Activated T-helper 1 cell treated with anti-CD3 and anti-CD28 coated beads, Interleukin-2, amount 50 U/mL, for 16 hours (primary cell): ENCODE results near the gene STIM2.

Source experiments
- DNase-seq, 2 donors: peaks; one replicate each; pipeline ENCODE4 v3.0.0-alpha.2; 2020; ENCODE audit warnings: low read depth in 1 of 2, low spot score in 1 of 2

STIM2 gene

GRCh38 chr4:26896636-26897035 is 36.0 kb downstream of the STIM2 start:
- DNase-seq, result no peak

GRCh38 chr4:26899991-26900390 is 39.4 kb downstream of the STIM2 start:
- DNase-seq, result no peak

GRCh38 chr4:26900765-26901164 is 40.1 kb downstream of the STIM2 start:
- DNase-seq, result no peak

- no peak for DNase-seq
Observed at GRCh38 chr4:26905172-26905571, 44.5 kb downstream of the STIM2 start.

- DNase-seq, result no peak
Observed at GRCh38 chr4:26907731-26908599, 47.3 kb downstream of the STIM2 start.

DNA sequence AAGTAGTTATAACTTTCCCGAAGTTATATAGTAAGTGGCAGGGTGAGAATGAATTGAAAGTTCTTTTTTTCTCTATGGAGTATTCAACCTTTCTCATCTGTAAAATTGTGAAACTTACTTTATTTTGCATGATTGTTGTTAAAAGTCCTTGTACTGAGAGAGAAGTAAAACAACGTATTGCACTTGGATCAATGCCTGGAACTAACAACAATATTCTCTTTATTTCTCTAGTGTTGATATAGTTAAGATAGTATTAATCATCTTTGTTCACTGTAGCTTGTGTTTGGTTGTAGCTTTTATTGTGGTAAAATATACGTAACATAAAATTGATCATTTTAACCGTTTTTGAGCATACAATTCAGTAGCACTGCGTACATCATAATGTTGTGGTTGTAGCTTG is 48.7 kb downstream of the STIM2 start:
- no peak for DNase-seq

GRCh38 chr4:26911254-26911653 is 50.6 kb downstream of the STIM2 start:
- DNase-seq, result no peak

DNA sequence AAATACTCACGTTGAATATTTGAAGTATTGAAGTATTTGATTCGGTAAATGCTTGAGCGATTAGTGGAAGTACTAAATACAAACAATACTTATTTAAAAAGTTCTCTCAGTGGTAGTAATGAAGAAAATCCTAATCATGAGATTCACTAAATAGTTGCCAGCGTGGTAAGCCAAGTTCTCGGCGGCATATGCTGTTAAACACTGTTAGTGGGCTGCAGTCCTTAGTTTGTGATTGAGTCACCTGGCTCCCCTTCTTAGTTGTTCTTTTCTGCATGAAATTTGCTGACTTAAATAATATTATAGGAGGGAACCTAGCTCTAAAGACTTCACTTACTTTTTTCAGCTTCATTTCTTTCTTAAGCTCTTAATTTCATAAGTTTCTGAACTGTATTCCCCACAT is 51.4 kb downstream of the STIM2 start:
- no peak for DNase-seq

- no peak for DNase-seq
Observed at GRCh38 chr4:26912810-26913209, 52.2 kb downstream of the STIM2 start.

DNA sequence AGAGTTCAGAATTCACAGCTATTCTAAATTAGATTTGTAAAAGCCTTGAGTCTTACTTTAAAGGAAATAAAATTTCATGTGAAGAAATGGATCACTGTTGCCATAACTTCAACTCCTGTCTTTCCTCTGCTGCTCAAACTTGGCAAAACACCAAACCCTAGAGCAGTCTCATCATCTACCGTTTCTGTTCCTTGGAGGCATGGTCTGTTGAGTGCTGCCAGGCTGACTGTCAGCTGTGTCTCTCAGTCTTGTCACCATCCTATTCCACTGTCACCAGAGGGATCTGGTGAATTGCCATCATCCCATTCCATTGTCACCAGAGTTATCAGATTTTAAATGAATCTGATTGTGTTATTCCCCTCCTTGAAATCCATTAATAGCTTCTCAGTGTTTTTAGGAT is 55.6 kb downstream of the STIM2 start:
- no peak for DNase-seq

DNA sequence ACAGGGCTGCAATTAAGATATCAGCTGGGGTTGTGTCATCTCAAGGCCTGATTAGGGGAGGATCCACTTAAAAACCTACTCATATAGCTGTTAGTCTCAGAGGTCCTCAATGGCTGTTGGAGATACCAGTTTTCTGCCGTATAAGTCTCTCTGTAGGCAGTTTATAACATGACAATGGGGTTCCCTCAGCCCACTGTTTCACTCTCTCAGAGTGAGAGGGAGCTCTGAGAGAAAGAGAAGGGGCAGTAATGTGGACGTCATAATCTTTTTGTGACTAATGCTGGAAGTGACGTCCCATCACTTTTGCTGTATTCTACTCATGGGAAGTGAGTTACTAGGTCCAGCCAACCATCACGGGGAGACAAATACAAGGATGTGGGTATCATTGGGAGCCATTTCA is 70.3 kb downstream of the STIM2 start:
- DNase-seq, result no peak

- no peak for DNase-seq
Observed at GRCh38 chr4:26931451-26931850, 70.8 kb downstream of the STIM2 start.

DNA sequence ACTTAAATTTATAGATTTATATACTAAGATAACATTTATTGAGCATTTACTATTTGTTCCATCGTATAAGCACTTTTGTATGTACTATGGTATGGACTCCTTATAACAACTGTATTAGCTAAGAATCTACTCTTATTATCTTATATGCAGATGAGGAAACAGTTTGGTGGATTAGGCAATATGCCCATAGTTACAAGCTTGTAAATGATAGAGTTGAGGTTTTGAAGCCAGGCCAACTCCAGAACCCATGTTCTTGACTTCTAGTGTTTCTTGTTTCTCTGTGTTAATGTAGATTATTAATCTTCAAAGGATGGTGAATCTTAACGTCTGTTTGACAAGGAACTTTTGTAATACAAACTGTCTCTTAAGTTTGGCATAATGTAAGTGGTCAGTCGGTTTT is 71.3 kb downstream of the STIM2 start:
- DNase-seq, result no peak

DNA sequence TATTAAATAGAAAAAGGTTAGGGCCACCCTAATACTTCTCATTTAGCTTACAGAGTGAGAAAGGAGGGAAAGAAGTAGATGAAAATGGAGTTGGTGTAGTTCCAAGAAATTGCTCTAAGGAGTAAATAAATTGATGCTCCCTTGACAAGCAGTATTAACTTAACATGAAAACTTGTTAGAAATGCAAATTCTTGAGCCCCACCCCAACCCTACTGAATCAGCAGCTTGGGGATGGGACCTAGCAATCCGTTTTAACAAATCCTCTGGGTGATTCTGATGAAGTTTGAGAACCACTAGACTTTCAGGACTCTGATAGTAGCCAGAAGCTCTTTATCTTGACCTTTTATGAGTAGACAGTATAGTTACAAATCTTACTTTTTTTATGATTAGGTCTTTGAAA is 74.8 kb downstream of the STIM2 start:
- DNase-seq, result no peak

- DNase-seq, result no peak
Observed at GRCh38 chr4:26936284-26937065, 75.8 kb downstream of the STIM2 start.

GRCh38 chr4:26937139-26937538 is 76.5 kb downstream of the STIM2 start:
- DNase-seq, result no peak

DNA sequence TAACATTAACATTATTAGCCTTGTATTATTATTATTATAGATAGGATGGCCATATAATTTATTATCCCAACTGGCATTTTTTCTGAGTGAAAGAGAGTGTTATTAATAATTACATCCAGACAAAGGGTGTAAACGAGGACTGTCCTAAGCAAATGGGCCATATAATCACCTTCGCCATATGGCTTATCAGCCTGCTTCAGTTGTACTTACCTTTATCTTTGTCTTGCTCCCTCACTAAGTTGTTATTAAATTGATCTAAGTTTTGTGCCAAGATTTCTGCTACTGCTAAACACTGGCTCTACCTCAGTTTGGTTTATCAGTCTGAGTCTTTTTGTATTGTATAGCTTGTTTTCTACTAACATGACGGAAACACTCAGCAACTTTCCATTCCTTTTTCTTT is 76.9 kb downstream of the STIM2 start:
- no peak for DNase-seq

- DNase-seq, result no peak
Observed at GRCh38 chr4:26938516-26938915, 77.9 kb downstream of the STIM2 start.

GRCh38 chr4:26941951-26942350 is 81.3 kb downstream of the STIM2 start:
- no peak for DNase-seq

GRCh38 chr4:26942871-26943270 is 82.2 kb downstream of the STIM2 start:
- DNase-seq, result no peak

DNA sequence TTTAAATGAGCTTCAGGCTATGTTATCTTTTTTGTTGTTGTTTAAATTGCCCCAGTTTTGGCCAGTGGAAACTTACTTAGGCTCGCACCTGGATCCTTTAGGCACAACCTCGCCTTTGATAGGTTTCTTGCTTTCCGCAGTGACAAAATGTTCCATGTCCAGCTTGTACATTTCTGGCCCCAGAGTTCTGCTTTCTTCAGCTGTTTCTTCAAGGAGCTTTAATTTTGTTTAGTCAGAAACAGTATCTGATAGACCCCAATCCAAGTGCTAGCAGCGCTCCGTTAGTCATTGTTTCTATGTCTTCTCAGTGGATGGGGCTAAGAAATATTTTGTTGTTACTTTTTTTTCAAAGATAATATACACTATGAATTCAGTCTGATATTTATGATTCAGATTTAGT is 82.8 kb downstream of the STIM2 start:
- DNase-seq, result no peak

DNA sequence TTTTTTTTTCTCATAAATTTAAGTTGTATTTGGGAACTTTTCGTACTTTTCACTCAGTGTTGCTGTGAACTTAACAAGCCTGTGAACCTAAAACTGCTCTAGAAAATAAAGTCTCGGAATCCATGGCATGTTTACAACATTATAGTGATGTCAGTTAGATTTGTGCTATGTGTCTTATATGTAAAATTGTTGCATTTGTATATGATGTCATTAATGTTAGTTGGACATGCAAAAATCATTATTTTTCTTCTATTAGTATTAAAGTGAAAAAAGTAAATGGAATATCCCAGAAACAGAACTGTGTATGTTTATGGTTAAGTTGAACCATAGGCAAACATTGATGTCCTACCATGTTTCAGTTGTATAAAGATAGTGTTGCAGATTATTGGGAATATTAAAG is 85.2 kb downstream of the STIM2 start:
- no peak for DNase-seq

- no peak for DNase-seq
Observed at GRCh38 chr4:26947318-26947717, 86.7 kb downstream of the STIM2 start.
